Fibroblast of skin of scalp (primary cell): ENCODE results near the gene ENTPD3.

ENCODE experiments used
- DNase-seq: peaks from one replicate; pipeline ENCODE4 v3.0.0-alpha.2; 2013

Gene ENTPD3

GRCh38 chr3:40404591-40405198 lies 17.7 kb downstream of the ENTPD3 start:
- DNase-seq, result peak; percentile 7

GRCh38 chr3:40407007-40407406 lies 20.0 kb downstream of the ENTPD3 start:
- DNase-seq, result no peak

- DNase-seq, result no peak
These were observed 20.6 kb downstream of the ENTPD3 start for GRCh38 chr3:40407611-40408010.

GRCh38 chr3:40414270-40414669 lies 27.3 kb downstream of the ENTPD3 start:
- no peak for DNase-seq

- peak; percentile 4 for DNase-seq
These were observed 31.0 kb downstream of the ENTPD3 start for GRCh38 chr3:40417845-40418543.

- DNase-seq, result no peak
These were observed 35.9 kb downstream of the ENTPD3 start for GRCh38 chr3:40422861-40423260.

- DNase-seq, result no peak
These were observed 40.2 kb downstream of the ENTPD3 start for GRCh38 chr3:40427045-40427669.

- DNase-seq, result no peak
These were observed 45.8 kb downstream of the ENTPD3 start for GRCh38 chr3:40432793-40433192.

- no peak for DNase-seq
These were observed 50.9 kb downstream of the ENTPD3 start for GRCh38 chr3:40437889-40438288.

GRCh38 chr3:40445062-40445461 lies 58.1 kb downstream of the ENTPD3 start:
- DNase-seq, result no peak

- DNase-seq, result no peak
These were observed 58.9 kb downstream of the ENTPD3 start for GRCh38 chr3:40445880-40446279.

- no peak for DNase-seq
These were observed 63.5 kb downstream of the ENTPD3 start for GRCh38 chr3:40450438-40450837.

- DNase-seq, result no peak
These were observed 64.6 kb downstream of the ENTPD3 start for GRCh38 chr3:40451551-40451950.

- no peak for DNase-seq
These were observed 65.1 kb downstream of the ENTPD3 start for GRCh38 chr3:40452057-40452456.

- no peak for DNase-seq
These were observed 65.5 kb downstream of the ENTPD3 start for GRCh38 chr3:40452562-40452875.

- DNase-seq, result peak; percentile 98
These were observed 66.1 kb downstream of the ENTPD3 start for GRCh38 chr3:40452876-40453730.

GRCh38 chr3:40453933-40454332 lies 66.9 kb downstream of the ENTPD3 start:
- DNase-seq, result no peak

- DNase-seq, result no peak
These were observed 68.3 kb downstream of the ENTPD3 start for GRCh38 chr3:40455328-40455727.

- DNase-seq, result no peak
These were observed 69.4 kb downstream of the ENTPD3 start for GRCh38 chr3:40456279-40456939.

- DNase-seq, result peak; percentile 97
These were observed 70.2 kb downstream of the ENTPD3 start, which contains the start of gene RPL14 for GRCh38 chr3:40456940-40457823. TSS of gene RPL14 (plus strand) at chr3:40457339. CDS start at chr3:40457472, 133 bp downstream.

GRCh38 chr3:40458473-40458872 lies 71.5 kb downstream of the ENTPD3 start:
- no peak for DNase-seq
